Heart left ventricle (tissue), 13 donors: ENCODE results near the gene FOXA2.

Source experiments
- POLR2A ChIP-seq, 2 donors: fragments of 450-650 bp; IDR thresholded peaks; one replicate each; pipeline ENCODE4 v1.6.1; 2017; ENCODE audit warnings: antibody characterized with exemption in 2 of 2, mild to moderate bottlenecking in 2 of 2, moderate library complexity in 2 of 2
- TF ChIP-seq, protein P1 (sequence below), 12 donors: fragments of 200-600 bp; sonication (generic) in 4 of 12; IDR thresholded peaks; one replicate each; pipeline versions ENCODE4 v1.5.0 to v1.8.0; 2018 to 2022; ENCODE audit warnings: antibody characterized with exemption in 12 of 12, mild to moderate bottlenecking in 5 of 12
- donor health status: ischemic (EF 13 %, LVEDD 7.1; RV severe dilation, severe dysfunction).
- donor health status: DM: no; HTN: yes; CAD: no.
- donor health status: DM: no; HTN: no; CAD: no.
- donor health status: ischemic (EF 25% LVEDD 6.9; RV normal size, moderate dysfunction).
- donor health status: ischemic (EF 25% LVEDD 5.7; RV mildly dilated, moderate dysfunction).
- donor health status: ischemic (EF 35%, LVEDD 5.7; RV mildly dilated, moderate dysfunction).
- donor health status: nonischemic (EF 11% LVEDD 7.7; RV severe dilation, severe dysfunction).
- donor health status: DM: yes; HTN: yes; CAD: no.
- donor health status: PGD.
- donor health status: ischemic (EF 29% LVEDD 5.4; RV normal size, mild dysfunction).
- donor health status: nonischemic (EF 23%, LVEDD 6.1; RV moderate dilation, normal function).

DNA sequence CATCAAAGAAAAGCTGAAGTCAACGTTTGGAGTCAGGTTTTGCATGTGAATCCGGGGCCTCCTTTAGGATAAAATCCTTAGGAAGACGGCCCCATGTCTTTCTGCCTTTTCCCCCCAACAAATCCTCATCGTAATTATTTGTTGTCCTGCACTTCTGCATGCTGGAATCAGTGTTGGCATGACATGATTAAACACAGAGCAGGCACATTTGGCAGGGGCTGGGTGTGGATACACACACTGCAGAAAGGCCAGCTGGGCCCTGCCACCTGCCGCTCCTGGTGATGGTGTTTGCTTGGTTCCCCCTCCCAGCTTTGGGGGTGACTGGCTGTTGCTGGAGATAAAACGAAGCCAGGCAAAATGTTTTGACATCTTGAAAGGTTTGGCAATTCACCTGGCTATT lies 46.3 kb upstream of the FOXA2 start:
- no peak for TF ChIP-seq POLR2A (IDR thresholded peaks at IDR 0.05)
- TF ChIP-seq, protein P1, sequence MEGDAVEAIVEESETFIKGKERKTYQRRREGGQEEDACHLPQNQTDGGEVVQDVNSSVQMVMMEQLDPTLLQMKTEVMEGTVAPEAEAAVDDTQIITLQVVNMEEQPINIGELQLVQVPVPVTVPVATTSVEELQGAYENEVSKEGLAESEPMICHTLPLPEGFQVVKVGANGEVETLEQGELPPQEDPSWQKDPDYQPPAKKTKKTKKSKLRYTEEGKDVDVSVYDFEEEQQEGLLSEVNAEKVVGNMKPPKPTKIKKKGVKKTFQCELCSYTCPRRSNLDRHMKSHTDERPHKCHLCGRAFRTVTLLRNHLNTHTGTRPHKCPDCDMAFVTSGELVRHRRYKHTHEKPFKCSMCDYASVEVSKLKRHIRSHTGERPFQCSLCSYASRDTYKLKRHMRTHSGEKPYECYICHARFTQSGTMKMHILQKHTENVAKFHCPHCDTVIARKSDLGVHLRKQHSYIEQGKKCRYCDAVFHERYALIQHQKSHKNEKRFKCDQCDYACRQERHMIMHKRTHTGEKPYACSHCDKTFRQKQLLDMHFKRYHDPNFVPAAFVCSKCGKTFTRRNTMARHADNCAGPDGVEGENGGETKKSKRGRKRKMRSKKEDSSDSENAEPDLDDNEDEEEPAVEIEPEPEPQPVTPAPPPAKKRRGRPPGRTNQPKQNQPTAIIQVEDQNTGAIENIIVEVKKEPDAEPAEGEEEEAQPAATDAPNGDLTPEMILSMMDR (IDR thresholded peaks at IDR 0.05) = no peak
